ENCODE data around the gene SLC1A5. TPM values are rescaled to one million over a fixed set of nuclear protein-coding genes. Genes with fewer than 3 reads are reported as not detected.
"Not testable (repeated sequence)": the region's sequence is repeated elsewhere in the genome, so short reads cannot be mapped to it uniquely, and the experiment has no call there.

The SLC1A5 gene
- total and polyA plus RNA-seq, 2 experiments from 2014 or later, result 43.0 to 63.6 TPM

DNA sequence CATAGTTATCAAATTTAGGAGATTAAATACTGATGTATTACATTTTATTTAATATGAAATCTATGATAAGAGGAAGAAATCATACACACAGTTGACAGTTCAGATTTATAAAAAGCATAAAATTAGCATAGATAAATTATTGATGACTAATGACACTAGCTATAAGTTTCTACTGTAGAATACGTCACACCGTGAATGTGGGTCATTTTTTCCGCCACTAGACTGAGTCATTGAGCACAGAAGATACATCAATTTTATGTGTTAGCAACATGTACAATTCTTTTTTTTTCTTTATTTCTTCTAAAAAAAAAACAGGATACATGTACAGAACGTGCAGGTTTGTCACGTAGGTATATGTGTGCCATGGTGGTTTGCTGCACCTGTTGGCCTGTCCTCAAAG, 40.1 kb upstream of the SLC1A5 start:
- Histone ChIP-seq H3K27me3 (no peaks in the 10 kb centered on the region), H3K36me3 (no peaks in the 10 kb centered on the region)
- DNase-seq (ENCODE audit: low read depth in 1 of 2, low spot score in 1 of 2), result no peak

DNA sequence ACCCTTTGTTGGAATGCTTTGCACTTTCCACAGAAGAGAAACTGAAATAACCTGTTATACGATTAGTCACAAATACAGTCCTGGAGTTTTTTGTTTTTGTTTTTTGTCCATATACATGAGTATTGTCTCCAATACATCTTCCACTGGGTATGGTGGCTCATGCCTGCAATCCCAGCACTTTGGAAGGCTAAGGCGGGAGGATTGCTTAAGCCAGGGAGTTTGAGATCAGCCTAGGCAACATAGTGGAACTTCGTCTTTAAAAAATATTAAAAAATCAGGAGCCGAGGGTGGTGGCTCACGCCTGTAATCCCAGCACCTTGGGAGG, 37.3 kb upstream of the SLC1A5 start:
- no peaks in the 10 kb centered on the region for H3K27me3 ChIP-seq
- no peaks in the 10 kb centered on the region for H3K9me3 ChIP-seq (ENCODE audit: low read depth)
- no peak overlapping the region for H3K4me3 ChIP-seq
- DNase-seq (ENCODE audit: low read depth in 1 of 2, low spot score in 1 of 2), result no peak
- no peaks in the 10 kb centered on the region for H3K36me3 ChIP-seq
- TF ChIP-seq, protein P1, sequence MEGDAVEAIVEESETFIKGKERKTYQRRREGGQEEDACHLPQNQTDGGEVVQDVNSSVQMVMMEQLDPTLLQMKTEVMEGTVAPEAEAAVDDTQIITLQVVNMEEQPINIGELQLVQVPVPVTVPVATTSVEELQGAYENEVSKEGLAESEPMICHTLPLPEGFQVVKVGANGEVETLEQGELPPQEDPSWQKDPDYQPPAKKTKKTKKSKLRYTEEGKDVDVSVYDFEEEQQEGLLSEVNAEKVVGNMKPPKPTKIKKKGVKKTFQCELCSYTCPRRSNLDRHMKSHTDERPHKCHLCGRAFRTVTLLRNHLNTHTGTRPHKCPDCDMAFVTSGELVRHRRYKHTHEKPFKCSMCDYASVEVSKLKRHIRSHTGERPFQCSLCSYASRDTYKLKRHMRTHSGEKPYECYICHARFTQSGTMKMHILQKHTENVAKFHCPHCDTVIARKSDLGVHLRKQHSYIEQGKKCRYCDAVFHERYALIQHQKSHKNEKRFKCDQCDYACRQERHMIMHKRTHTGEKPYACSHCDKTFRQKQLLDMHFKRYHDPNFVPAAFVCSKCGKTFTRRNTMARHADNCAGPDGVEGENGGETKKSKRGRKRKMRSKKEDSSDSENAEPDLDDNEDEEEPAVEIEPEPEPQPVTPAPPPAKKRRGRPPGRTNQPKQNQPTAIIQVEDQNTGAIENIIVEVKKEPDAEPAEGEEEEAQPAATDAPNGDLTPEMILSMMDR (IDR thresholded peaks at IDR 0.05; ENCODE audit: low read depth, low read length), result no peak
- peaks cover 7% of the 10 kb centered on the region for H3K4me1 ChIP-seq (ENCODE audit: low read depth)
- H3K27ac ChIP-seq, result no peak overlapping the region

More for the DNA sequence above, 40.1 kb upstream of the SLC1A5 start:
- Histone ChIP-seq H3K4me3 (no peak overlapping the region), H3K27ac (no peak overlapping the region), H3K9me3 (ENCODE audit: low read depth) (no peaks in the 10 kb centered on the region), H3K4me1 (ENCODE audit: low read depth) (no peaks in the 10 kb centered on the region)
- TF ChIP-seq, protein P1 (IDR thresholded peaks at IDR 0.05; ENCODE audit: low read depth, low read length), result no peak

DNA sequence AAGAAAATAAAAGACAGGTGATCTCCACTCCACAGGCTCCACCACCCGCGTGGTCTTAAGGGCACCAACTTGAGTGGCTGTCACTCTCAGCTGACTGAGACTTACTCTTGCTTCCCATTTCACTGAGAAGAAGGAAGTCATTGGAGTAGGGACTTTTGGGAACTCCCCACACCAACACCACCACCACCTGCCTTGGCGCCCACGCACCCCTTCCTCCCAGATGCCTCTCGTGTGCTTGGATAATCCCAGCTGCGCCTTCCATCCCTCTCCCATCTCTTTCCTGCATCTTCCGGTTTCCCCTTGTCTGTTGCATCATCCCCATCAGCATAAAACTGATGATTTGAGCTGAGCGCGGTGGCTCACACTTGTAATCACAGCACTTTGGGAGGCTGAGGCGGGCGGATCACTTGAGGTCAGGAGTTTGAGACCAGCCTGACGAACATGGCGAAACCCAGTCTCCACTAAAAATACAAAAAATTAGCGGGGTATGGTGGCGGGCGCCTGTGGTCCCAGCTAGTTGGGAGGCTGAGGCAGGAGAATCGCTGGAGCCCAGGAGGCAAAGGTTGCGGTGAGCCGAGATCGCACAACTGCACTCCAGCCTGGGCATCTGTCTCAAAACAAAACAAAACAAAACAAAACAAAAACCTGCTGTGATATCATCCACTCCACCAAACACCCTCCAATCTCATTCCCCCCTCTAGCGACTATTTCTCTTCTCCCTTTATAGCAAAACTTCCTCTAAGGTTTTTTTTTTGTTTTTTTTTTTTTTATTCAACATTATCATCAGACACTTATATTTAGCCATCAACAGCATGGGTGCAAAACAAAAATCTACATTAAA, 36.7 kb upstream of the SLC1A5 start:
- H3K9me3 ChIP-seq (ENCODE audit: low read depth), result no peaks in the 10 kb centered on the region
- peaks cover 10% of the 10 kb centered on the region for H3K4me1 ChIP-seq (ENCODE audit: low read depth)
- H3K36me3 ChIP-seq, result no peaks in the 10 kb centered on the region
- TF ChIP-seq, protein P1 (IDR thresholded peaks at IDR 0.05; ENCODE audit: low read depth, low read length), result no peak
- H3K27me3 ChIP-seq, result no peaks in the 10 kb centered on the region
- H3K27ac ChIP-seq, result no peak overlapping the region
- no peak for DNase-seq (ENCODE audit: low read depth in 1 of 2, low spot score in 1 of 2)
- H3K4me3 ChIP-seq, result no peak overlapping the region

DNA sequence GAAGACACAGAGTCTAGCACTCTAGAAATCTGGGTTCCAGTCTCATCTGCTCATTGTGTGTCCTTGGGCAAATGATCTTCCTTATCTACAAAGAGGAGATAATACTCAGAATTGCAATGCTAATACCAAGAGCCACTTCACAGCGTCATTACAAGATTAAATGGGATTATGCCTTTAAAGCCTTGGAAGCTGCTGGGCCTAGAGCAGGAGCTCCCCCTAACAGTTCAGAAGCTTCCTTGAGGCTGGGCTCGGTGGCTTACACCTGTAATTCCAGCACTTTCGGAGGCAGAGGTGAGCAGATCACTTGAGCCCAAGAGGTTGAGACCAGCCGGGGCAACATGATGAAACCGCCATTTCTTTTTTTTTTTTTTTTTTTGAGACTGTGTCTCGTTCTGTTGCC, 34.7 kb upstream of the SLC1A5 start:
- Histone ChIP-seq H3K4me3 (no peak overlapping the region), H3K9me3 (ENCODE audit: low read depth) (no peaks in the 10 kb centered on the region), H3K4me1 (ENCODE audit: low read depth) (peaks cover 10% of the 10 kb centered on the region), H3K27ac (no peak overlapping the region), H3K36me3 (no peaks in the 10 kb centered on the region), H3K27me3 (no peaks in the 10 kb centered on the region)
- TF ChIP-seq, protein P1 (IDR thresholded peaks at IDR 0.05; ENCODE audit: low read depth, low read length), result no peak
- no peak for DNase-seq (ENCODE audit: low read depth in 1 of 2, low spot score in 1 of 2)

DNA sequence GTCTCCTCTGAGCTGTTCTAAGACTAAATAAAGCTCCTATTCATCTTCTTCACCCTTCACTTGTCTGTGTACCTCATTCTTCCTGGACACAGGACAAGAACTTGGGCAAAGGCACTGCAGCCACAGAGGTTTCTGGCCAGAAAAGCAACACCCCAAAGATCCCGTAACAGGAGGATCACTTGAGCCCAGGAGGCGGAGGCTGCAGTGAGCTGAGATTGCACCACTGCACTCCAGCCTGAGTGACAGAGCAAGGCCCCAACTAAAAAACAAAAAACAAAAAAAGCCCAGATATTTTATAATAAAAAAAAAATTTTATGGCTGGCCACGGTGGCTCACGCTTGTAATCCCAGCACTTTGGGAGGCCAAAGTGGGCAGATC, 34.0 kb upstream of the SLC1A5 start:
- H3K36me3 ChIP-seq; H3K9me3 ChIP-seq (ENCODE audit: low read depth); DNase-seq (ENCODE audit: low read depth in 1 of 2, low spot score in 1 of 2); H3K27me3 ChIP-seq; H3K4me3 ChIP-seq; H3K27ac ChIP-seq: not testable (repeated sequence)
- H3K4me1 ChIP-seq (ENCODE audit: low read depth), result peaks cover 10% of the 10 kb centered on the region

DNA sequence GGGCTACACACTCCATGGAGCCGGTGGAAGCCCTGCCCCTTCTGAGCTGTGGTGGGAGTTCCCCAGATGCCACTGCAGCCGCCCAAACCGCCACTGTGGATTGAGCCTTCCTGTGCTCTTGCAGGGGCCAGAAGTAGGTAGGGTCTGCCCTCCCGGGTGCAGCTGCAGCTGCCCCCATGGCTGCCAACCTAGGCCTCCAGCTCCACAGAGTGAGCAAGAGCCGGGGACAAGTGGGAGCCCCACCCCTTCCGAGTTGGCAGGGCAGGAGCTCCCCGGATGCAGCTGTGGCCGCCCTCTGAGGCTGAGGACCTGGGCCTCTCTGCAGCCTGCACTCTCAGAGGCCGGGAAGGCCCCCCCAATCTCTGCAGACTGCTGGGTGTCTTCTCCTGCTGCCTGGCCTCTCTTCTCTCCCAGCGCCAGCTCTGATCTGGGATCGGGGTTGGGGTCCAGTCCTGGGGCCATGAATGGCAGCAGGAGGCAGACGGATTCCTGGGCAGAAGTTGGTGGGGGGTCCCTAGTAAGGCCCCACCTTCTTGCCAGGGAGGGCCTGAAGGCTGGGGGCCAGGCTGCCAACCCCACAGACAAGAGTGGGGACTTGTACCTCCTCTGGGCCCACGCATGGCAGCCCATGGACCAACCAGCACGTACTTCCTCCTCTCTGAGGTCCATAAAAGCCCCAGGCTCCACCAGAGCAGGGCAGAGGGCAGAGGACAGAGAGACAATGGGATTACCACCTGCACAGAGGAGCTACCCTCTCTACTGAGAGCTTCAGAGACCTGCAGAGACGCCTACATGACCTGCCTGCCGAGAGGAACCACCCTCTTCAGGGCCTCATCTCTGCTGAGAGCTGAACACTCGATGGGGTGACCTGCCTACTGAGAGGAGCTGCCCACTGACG, 33.4 kb upstream of the SLC1A5 start:
- no peak for DNase-seq (ENCODE audit: low read depth in 1 of 2, low spot score in 1 of 2)
- Histone ChIP-seq H3K27ac (no peak overlapping the region), H3K27me3 (no peaks in the 10 kb centered on the region), H3K36me3 (no peaks in the 10 kb centered on the region), H3K9me3 (ENCODE audit: low read depth) (no peaks in the 10 kb centered on the region), H3K4me1 (ENCODE audit: low read depth) (peaks cover 10% of the 10 kb centered on the region), H3K4me3 (no peak overlapping the region)
- TF ChIP-seq, protein P1 (IDR thresholded peaks at IDR 0.05; ENCODE audit: low read depth, low read length), result no peak

Measured in cardiac muscle cell (in vitro differentiated cells and primary cell).